ENCODE measurements around the gene HNRNPA0. TPM values are rescaled to one million over a fixed set of nuclear protein-coding genes. Genes with fewer than 3 reads are reported as not detected.

Gene HNRNPA0
- total and polyA plus RNA-seq, 7 experiments from 2014 or later = 17.8 to 40.2 (median 30.1) TPM

GRCh38 chr5:137703565-137703964 lies 50.6 kb downstream of the HNRNPA0 start:
- intact Hi-C loops (cut with micrococcal nuclease) = no loop called here
- Mint-ChIP-seq H3K4me3 (no peak overlapping the region), H3K4me1 (peaks cover 0 to 41% (median 28%) of the 10 kb centered on the region in 7 donors), H3K9me3 (peaks cover 0 to 4% (median 0%) of the 10 kb centered on the region in 11 donors), H3K27ac (no peak overlapping the region), H3K36me3 (peaks cover 24 to 80% (median 66%) of the 10 kb centered on the region in 5 donors), H3K27me3 (no peaks in the 10 kb centered on the region)
- Histone ChIP-seq H3K36me3 (ENCODE audit: control insufficient read depth in 2 of 3, insufficient read depth in 3 of 3, low read length in 3 of 3) (peaks cover 0 to 12% (median 0%) of the 10 kb centered on the region in 3 experiments), H3K4me3 (ENCODE audit: low read length) (no peak overlapping the region), H3K27ac (ENCODE audit: low read depth, low read length) (no peak overlapping the region), H3K9me3 (ENCODE audit: control insufficient read depth in 2 of 3, low read length in 3 of 3) (no peaks in the 10 kb centered on the region), H3K27me3 (ENCODE audit: control insufficient read depth in 2 of 2, insufficient read depth in 2 of 2, low read length in 2 of 2) (no peaks in the 10 kb centered on the region), H3K4me1 (ENCODE audit: control insufficient read depth in 2 of 2, insufficient read depth in 2 of 2, low read length in 2 of 2) (peaks cover 0 to 4% of the 10 kb centered on the region in 2 donors)
- ChIA-PET CTCF (no interaction called here), POLR2A (interaction anchor here (0.7 kb wide), 1 partner anchor 37 kb away, joined by 3 read pairs; no protein-coding TSS in a partner anchor)
- ATAC-seq (no peak), DNase-seq (no peak)

- POLR2A ChIA-PET = interaction anchor here (1.0 to 11.7 kb wide), 2 partner anchors 34 to 36 kb away, joined by 4 to 197 read pairs; partner anchors contain the start of gene KLHL3
- no peaks in the 10 kb centered on the region for H3K9me3 ChIP-seq (ENCODE audit: control insufficient read depth in 2 of 3, low read length in 3 of 3)
- peaks cover 14 to 37% of the 10 kb centered on the region in 2 donors for H3K4me1 ChIP-seq (ENCODE audit: control insufficient read depth in 2 of 2, insufficient read depth in 2 of 2, low read length in 2 of 2)
- H3K9me3 Mint-ChIP-seq = peaks cover 0 to 4% (median 0%) of the 10 kb centered on the region in 11 donors
- H3K4me1 Mint-ChIP-seq = peaks cover 19 to 65% (median 49%) of the 10 kb centered on the region in 7 donors
- intact Hi-C loops (cut with micrococcal nuclease) = no loop called here
- CTCF ChIA-PET = interaction anchor here (8.2 kb wide), 1 partner anchor 39 kb away, joined by 73 read pairs; no protein-coding TSS in a partner anchor
- ATAC-seq (no peak), DNase-seq (no peak)
- no peaks in the 10 kb centered on the region for H3K27me3 ChIP-seq (ENCODE audit: control insufficient read depth in 2 of 2, insufficient read depth in 2 of 2, low read length in 2 of 2)
- H3K27ac Mint-ChIP-seq = peak overlapping the region in 7 of 9 donors; percentile 44 to 97 (median 90)
- no peak overlapping the region for H3K4me3 Mint-ChIP-seq
- H3K36me3 Mint-ChIP-seq = peaks cover 21 to 64% (median 53%) of the 10 kb centered on the region in 5 donors
- H3K4me3 ChIP-seq (ENCODE audit: low read length) = no peak overlapping the region
- no peaks in the 10 kb centered on the region for H3K36me3 ChIP-seq (ENCODE audit: control insufficient read depth in 2 of 3, insufficient read depth in 3 of 3, low read length in 3 of 3)
- H3K27ac ChIP-seq (ENCODE audit: low read depth, low read length) = no peak overlapping the region
- H3K27me3 Mint-ChIP-seq = no peaks in the 10 kb centered on the region
Observed at GRCh38 chr5:137700282-137700680, 53.9 kb downstream of the HNRNPA0 start.

GRCh38 chr5:137699336-137700281 lies 54.6 kb downstream of the HNRNPA0 start:
- Mint-ChIP-seq H3K36me3 (peaks cover 22 to 66% (median 46%) of the 10 kb centered on the region in 5 donors), H3K27me3 (no peaks in the 10 kb centered on the region), H3K9me3 (peaks cover 0 to 4% (median 0%) of the 10 kb centered on the region in 11 donors), H3K27ac (peak overlapping the region in 8 of 9 donors; percentile 80 to 97 (median 90)), H3K4me1 (peaks cover 25 to 71% (median 56%) of the 10 kb centered on the region in 7 donors), H3K4me3 (no peak overlapping the region)
- H3K36me3 ChIP-seq (ENCODE audit: control insufficient read depth in 2 of 3, insufficient read depth in 3 of 3, low read length in 3 of 3) = no peaks in the 10 kb centered on the region
- H3K9me3 ChIP-seq (ENCODE audit: control insufficient read depth in 2 of 3, low read length in 3 of 3) = no peaks in the 10 kb centered on the region
- intact Hi-C loops (cut with micrococcal nuclease) = loop anchor here in 1 of 2 donors (5.0 kb wide), 1 partner anchor 53 kb away; the partner anchor contains the start of gene HNRNPA0
- H3K4me1 ChIP-seq (ENCODE audit: control insufficient read depth in 2 of 2, insufficient read depth in 2 of 2, low read length in 2 of 2) = peaks cover 20 to 44% of the 10 kb centered on the region in 2 donors
- POLR2A ChIA-PET = interaction anchor here (0.5 to 11.7 kb wide), 5 partner anchors 30 to 57 kb away, joined by 4 to 197 read pairs (median 6); partner anchors contain the start of genes HNRNPA0 and KLHL3
- H3K27me3 ChIP-seq (ENCODE audit: control insufficient read depth in 2 of 2, insufficient read depth in 2 of 2, low read length in 2 of 2) = no peaks in the 10 kb centered on the region
- H3K27ac ChIP-seq (ENCODE audit: low read depth, low read length) = no peak overlapping the region
- CTCF ChIA-PET = interaction anchor here (0.9 to 10.5 kb wide), 3 partner anchors 23 to 39 kb away, joined by 3 to 156 read pairs (median 73); partner anchors contain the start of gene KLHL3
- ATAC-seq (no peak), DNase-seq (no peak)
- no peak overlapping the region for H3K4me3 ChIP-seq (ENCODE audit: low read length)

- ChIA-PET CTCF (interaction anchor here (0.7 to 10.5 kb wide), 7 partner anchors 15 to 42 kb away, joined by 3 to 156 read pairs (median 8); partner anchors contain the start of gene KLHL3), POLR2A (interaction anchor here (0.9 to 11.7 kb wide), 9 partner anchors 17 to 59 kb away, joined by 3 to 197 read pairs (median 6); partner anchors contain the start of genes HNRNPA0 and KLHL3)
- Mint-ChIP-seq H3K27ac (peak overlapping the region; percentile 90 to 98 (median 96)), H3K4me1 (peaks cover 31 to 79% (median 77%) of the 10 kb centered on the region in 7 donors), H3K36me3 (peaks cover 13 to 53% (median 32%) of the 10 kb centered on the region in 5 donors), H3K9me3 (peaks cover 0 to 4% (median 0%) of the 10 kb centered on the region in 11 donors), H3K4me3 (peak overlapping the region; percentile 3 to 85 (median 76)), H3K27me3 (no peaks in the 10 kb centered on the region)
- H3K27ac ChIP-seq (ENCODE audit: low read depth, low read length) = peak overlapping the region; percentile 58
- peaks cover 22 to 47% of the 10 kb centered on the region in 2 donors for H3K4me1 ChIP-seq (ENCODE audit: control insufficient read depth in 2 of 2, insufficient read depth in 2 of 2, low read length in 2 of 2)
- ATAC-seq = no peak
- H3K9me3 ChIP-seq (ENCODE audit: control insufficient read depth in 2 of 3, low read length in 3 of 3) = no peaks in the 10 kb centered on the region
- intact Hi-C loops (cut with micrococcal nuclease) = loop anchor here (1.0 to 5.0 kb wide), 5 partner anchors 36 to 56 kb away; partner anchors contain the start of gene HNRNPA0 (in 1 of the 2)
- no peak for DNase-seq
- H3K4me3 ChIP-seq (ENCODE audit: low read length) = no peak overlapping the region
- no peaks in the 10 kb centered on the region for H3K27me3 ChIP-seq (ENCODE audit: control insufficient read depth in 2 of 2, insufficient read depth in 2 of 2, low read length in 2 of 2)
- H3K36me3 ChIP-seq (ENCODE audit: control insufficient read depth in 2 of 3, insufficient read depth in 3 of 3, low read length in 3 of 3) = peaks cover 0 to 11% (median 5%) of the 10 kb centered on the region in 3 experiments
Observed at GRCh38 chr5:137696481-137696880, 57.7 kb downstream of the HNRNPA0 start.

- CTCF ChIA-PET = interaction anchor here (0.6 to 10.5 kb wide), 11 partner anchors 12 to 1786 kb away, joined by 3 to 156 read pairs (median 4); partner anchors contain the start of gene KLHL3
- Mint-ChIP-seq H3K4me1 (peaks cover 31 to 78% (median 76%) of the 10 kb centered on the region in 7 donors), H3K27ac (peak overlapping the region; percentile 90 to 98 (median 96)), H3K27me3 (no peaks in the 10 kb centered on the region), H3K4me3 (peak overlapping the region; percentile 62 to 85 (median 78)), H3K9me3 (peaks cover 0 to 4% (median 0%) of the 10 kb centered on the region in 11 donors), H3K36me3 (peaks cover 18 to 55% (median 34%) of the 10 kb centered on the region in 5 donors)
- ATAC-seq (peak; percentile 82), DNase-seq (peak in 8 of 9 donors; percentile 7 to 77 (median 68))
- intact Hi-C loops (cut with micrococcal nuclease) = loop anchor here (1.0 to 5.0 kb wide), 5 partner anchors 35 to 56 kb away; partner anchors contain the start of gene HNRNPA0 (in 1 of the 2)
- POLR2A ChIA-PET = interaction anchor here (0.6 to 11.7 kb wide), 16 partner anchors 11 to 68 kb away, joined by 3 to 197 read pairs (median 6); partner anchors contain the start of genes HNRNPA0 and KLHL3
- Histone ChIP-seq H3K4me3 (ENCODE audit: low read length) (peak overlapping the region; percentile 38), H3K27ac (ENCODE audit: low read depth, low read length) (peak overlapping the region; percentile 58), H3K27me3 (ENCODE audit: control insufficient read depth in 2 of 2, insufficient read depth in 2 of 2, low read length in 2 of 2) (no peaks in the 10 kb centered on the region), H3K36me3 (ENCODE audit: control insufficient read depth in 2 of 3, insufficient read depth in 3 of 3, low read length in 3 of 3) (peaks cover 0 to 14% (median 5%) of the 10 kb centered on the region in 3 experiments), H3K9me3 (ENCODE audit: control insufficient read depth in 2 of 3, low read length in 3 of 3) (no peaks in the 10 kb centered on the region), H3K4me1 (ENCODE audit: control insufficient read depth in 2 of 2, insufficient read depth in 2 of 2, low read length in 2 of 2) (peaks cover 22 to 47% of the 10 kb centered on the region in 2 donors)
Observed at GRCh38 chr5:137695651-137696428, 58.3 kb downstream of the HNRNPA0 start.

Data from naive thymus-derived CD4-positive, alpha-beta T cell (primary cell).